Skin of body (tissue), 2 donors: ENCODE results near the gene RAB3GAP1. TPM values are rescaled to one million over a fixed set of nuclear protein-coding genes. Genes with fewer than 3 reads are reported as not detected.
"Not testable (repeated sequence)": the region's sequence is repeated elsewhere in the genome, so short reads cannot be mapped to it uniquely, and the experiment has no call there.

Source experiments
- DNase-seq: peaks from one replicate; lab custom pipeline; 2025; lab: John Stamatoyannopoulos, UW
- total RNA-seq: library from RNA; depleted of rRNA; stranded (reverse); fragments of >200 nt; gene quantifications from one replicate; pipeline ENCODE4 v1.2.3, GENCODE V29; 2014

The RAB3GAP1 gene
- total RNA-seq, 1 donor from 2014 or later = 60.8 TPM

GRCh38 chr2:135103843-135104242, 51.8 kb downstream of the RAB3GAP1 start:
- DNase-seq = no peak

GRCh38 chr2:135105513-135106316, 53.6 kb downstream of the RAB3GAP1 start:
- not testable (repeated sequence) for DNase-seq

GRCh38 chr2:135113322-135113721, 61.2 kb downstream of the RAB3GAP1 start:
- no peak for DNase-seq

GRCh38 chr2:135119582-135119981, 67.5 kb downstream of the RAB3GAP1 start:
- no peak for DNase-seq

- no peak for DNase-seq
Observed at GRCh38 chr2:135121016-135121657, 69.0 kb downstream of the RAB3GAP1 start.

GRCh38 chr2:135121658-135122039, 69.6 kb downstream of the RAB3GAP1 start:
- not testable (repeated sequence) for DNase-seq

GRCh38 chr2:135124924-135125886, 73.1 kb downstream of the RAB3GAP1 start:
- DNase-seq = no peak

GRCh38 chr2:135125940-135126339, 73.8 kb downstream of the RAB3GAP1 start:
- DNase-seq = no peak

GRCh38 chr2:135130751-135131150, 78.7 kb downstream of the RAB3GAP1 start:
- no peak for DNase-seq

GRCh38 chr2:135132314-135132713, 80.2 kb downstream of the RAB3GAP1 start:
- no peak for DNase-seq

GRCh38 chr2:135140606-135141005, 88.5 kb downstream of the RAB3GAP1 start:
- DNase-seq = no peak

GRCh38 chr2:135142323-135142722, 90.2 kb downstream of the RAB3GAP1 start:
- no peak for DNase-seq

- DNase-seq = no peak
Observed at GRCh38 chr2:135144343-135144742, 92.3 kb downstream of the RAB3GAP1 start.

GRCh38 chr2:135149251-135149650, 97.2 kb downstream of the RAB3GAP1 start:
- DNase-seq = no peak

GRCh38 chr2:135150725-135151124, 98.6 kb downstream of the RAB3GAP1 start:
- no peak for DNase-seq

GRCh38 chr2:135151615-135152014, 99.5 kb downstream of the RAB3GAP1 start:
- DNase-seq = no peak

GRCh38 chr2:135152361-135152760, 100.3 kb downstream of the RAB3GAP1 start:
- DNase-seq = no peak

- no peak for DNase-seq
Observed at GRCh38 chr2:135154962-135155361, 102.9 kb downstream of the RAB3GAP1 start.

- no peak for DNase-seq
Observed at GRCh38 chr2:135157856-135158255, 105.8 kb downstream of the RAB3GAP1 start.

GRCh38 chr2:135159191-135159590, 107.1 kb downstream of the RAB3GAP1 start:
- DNase-seq = no peak

- DNase-seq = no peak
Observed at GRCh38 chr2:135162377-135162776, 110.3 kb downstream of the RAB3GAP1 start.

- no peak for DNase-seq
Observed at GRCh38 chr2:135162786-135163185, 110.7 kb downstream of the RAB3GAP1 start.
